NCI-H526 (cell line): ENCODE data around the gene ACAT2.
"Not testable (repeated sequence)": the region's sequence is repeated elsewhere in the genome, so short reads cannot be mapped to it uniquely, and the experiment has no call there.

Experiments
- DNase-seq, 2 experiments: peaks; one replicate each; lab custom pipeline; 2025; lab: John Stamatoyannopoulos, UW

Gene ACAT2

DNA sequence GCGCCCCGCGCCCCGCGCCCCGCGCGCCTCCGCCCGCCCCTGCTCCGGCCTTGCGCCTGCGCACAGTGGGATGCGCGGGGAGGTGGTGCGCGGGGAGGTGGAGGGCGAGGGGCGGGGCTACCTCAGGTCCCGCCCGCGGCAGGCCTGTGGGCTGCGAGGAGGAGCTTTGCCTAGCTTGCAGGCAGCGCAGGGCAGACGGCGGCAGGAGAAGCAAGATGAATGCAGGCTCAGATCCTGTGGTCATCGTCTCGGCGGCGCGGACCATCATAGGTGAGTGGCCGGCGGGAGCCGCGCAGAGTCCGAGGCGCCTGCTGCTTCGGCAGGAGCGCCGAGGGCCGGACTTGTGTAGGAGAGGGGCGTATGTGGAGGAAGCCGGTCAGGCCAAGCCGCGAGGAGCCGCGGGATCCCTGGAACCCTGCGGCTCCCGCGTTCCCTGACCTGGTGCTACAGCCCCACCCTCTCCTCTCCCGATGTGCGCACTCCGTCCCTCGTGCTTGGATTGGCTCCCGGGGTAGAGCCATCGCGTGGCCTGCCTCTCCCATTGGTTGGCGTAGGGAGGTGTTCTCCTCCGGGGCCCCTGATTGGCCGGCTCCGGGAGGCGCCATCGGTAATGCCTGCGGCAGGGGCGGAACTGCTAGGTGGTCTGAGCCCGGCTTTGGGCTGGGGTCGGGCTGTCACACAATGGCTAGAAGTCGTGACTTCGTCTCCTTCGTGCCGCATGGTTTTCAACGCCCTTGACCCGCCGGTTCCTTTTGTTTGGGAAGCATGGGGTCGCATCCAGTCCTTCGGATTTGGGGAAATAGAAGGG is at the start of gene ACAT2:
Gene ACAT2 (plus strand): TSS at position 173 of the 808 bp plus-strand sequence. CDS start 43 bp downstream, at position 216.
- DNase-seq = peak; percentile 93 to 97

DNA sequence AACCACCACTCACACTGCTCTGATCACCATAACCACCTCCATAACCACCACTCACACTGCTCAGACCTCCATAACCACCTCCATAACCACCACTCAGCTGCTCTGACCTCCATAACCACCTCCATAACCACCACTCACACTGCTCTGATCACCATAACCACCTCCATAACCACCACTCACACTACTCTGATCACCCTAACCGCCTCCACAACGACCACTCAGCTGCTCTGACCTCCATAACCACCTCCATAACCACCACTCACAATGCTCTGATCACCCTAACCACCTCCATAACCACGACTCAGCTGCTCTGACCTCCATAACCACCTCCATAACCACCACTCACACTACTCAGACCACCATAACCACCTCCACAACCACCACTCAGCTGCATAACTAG is 49.5 kb upstream of the ACAT2 start:
- not testable (repeated sequence) for DNase-seq

DNA sequence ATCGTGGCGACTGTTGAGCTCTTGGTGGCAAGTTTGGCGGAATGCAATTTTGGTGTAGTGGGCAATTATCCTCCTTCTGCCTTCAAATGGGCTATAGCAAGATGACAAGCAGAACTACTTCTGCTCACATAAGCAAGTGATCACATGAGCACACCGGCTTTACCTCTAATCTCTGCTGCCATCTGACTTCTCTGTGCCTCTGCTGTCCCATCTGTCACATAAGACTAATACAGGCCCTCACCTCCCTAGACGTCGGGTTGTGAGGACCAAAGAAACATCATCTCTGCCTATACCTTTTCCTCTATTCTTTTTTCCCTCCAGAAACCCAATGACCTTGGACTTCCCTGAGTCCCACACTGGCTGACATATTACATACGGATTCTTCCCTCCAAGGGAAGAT is 47.9 kb upstream of the ACAT2 start:
- no peak for DNase-seq

DNA sequence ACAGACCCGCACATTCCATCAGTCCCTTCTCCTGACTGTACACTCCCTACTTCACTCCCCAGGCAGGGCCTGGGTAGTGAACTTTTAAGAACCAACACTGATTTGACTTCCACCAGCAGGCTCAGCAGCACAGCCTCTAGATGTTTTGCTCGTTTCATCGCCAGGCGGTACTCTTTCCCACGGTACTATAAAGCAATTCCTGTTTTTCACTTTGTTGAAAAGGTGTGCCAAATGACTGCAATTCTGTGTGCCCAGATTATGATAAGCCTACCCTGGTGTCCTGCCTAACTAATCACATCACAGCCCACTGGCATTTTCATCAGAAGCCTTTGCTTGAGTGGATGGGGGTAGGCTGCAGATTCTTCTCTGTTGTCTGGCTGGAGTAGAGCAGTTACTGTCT is 47.4 kb upstream of the ACAT2 start:
- DNase-seq = no peak

DNA sequence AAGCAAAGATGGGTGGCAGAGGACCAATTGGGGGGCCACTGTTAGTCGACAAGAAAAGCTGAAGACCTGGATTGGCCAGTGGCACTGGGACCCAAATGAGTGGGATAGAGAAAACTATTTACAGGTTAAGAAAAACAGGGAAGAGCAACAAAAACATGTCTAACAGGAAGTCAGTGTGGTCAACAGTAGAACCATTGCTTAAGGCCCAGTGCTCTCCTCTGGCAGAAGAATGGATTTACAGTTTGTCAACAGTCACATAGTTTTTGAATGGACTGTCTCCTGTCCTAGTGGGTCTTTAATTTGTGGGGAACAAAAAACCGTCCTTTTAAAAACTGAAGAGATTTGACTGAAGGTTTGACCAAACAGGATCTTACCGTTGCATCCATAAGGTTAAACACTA is 46.7 kb upstream of the ACAT2 start:
- DNase-seq = no peak

DNA sequence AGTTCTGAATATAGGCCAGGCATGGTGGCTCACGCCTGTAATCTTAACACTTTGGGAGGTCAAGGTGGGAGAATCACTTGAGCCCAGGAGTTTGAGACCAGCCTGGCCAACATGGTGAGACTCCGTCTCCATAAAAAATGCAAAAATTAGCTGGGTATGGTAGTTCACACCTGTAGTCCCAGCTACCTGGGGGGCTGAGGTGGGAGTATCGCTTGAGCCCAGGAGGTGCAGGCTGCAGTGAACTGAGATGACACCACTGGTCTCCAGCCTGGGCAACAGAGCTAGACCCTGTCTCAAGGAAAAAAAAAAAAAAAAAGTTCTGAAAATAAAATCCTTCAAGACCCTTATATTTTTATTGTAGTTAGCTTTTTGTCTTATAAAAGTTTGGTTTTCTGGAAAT is 46.2 kb upstream of the ACAT2 start:
- no peak for DNase-seq

DNA sequence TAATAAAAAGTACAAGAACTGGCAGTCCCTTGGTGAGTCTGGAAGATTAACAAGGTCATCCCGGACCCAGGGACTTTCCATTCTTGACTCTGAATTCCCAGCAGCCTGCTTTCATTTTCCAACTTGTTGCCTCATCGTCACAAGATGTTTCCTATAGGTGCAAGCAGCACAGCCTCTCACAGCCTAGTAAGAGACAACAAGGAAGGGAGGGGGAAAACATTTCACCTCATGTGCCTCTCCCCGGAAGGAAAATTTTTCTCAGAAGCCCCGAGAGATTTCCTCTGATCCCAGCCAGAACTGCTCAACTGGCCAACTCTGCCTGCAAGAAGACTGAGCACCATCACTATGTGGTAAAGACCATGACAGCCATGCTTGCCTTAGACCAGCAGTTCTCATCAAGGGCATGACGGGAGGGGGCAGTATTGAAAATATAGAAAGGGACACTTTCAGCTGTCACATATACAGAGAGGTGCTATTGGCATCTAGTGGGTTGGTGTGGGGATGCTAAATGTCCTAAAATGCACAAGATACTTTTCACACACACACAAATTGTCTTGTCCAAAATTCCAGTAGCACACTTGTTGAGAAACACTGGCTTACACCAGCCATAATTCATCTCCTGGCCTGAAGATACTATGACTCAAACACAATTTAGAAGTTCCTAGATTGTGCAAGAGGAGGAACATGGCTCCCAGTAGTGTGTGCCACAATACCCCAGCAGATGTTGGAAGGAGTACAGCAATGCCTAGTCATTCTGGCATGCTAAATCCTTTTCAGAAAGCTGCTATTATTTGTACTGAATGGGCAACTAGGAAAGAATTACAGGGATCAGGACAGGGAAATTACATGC is 45.4 kb upstream of the ACAT2 start:
- DNase-seq = no peak

DNA sequence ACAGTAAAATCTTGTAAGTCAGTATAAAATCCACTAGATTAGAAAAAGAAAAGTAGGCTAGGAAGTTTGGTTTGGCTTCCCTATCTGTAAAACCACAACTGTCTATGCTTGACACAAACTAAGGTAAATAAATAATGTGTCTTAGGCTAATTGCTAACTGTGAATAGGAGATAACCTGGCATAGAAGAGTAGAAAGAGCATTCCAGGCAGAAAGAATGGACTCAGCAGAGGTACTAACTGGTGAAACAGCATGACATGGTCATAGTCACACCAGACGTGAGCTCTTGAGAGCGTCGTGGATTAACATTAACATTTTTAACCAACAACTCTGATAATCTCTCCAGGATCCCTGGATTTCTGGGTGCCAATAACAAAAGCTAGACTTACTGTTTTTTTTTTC is 43.2 kb upstream of the ACAT2 start:
- DNase-seq = no peak

DNA sequence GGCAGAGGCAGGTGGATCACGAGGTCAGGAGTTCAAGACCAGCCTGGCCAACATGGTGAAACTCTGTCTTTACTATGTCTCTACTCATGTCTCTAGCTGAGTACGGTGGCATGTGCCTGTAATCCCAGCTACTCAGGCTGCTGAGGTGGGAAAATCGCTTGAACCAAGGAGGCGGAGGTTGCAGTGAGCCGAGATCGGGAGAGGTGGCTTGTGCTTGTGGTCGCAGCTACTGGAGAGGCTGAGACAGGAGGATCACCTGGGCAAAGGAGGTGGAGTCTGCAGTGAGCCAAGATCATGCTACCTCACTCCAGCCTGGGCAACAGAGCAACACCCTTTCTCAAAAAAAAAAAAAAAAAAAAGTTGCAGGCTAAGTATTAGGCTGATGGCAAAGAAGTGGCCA is 42.6 kb upstream of the ACAT2 start:
- no peak for DNase-seq

DNA sequence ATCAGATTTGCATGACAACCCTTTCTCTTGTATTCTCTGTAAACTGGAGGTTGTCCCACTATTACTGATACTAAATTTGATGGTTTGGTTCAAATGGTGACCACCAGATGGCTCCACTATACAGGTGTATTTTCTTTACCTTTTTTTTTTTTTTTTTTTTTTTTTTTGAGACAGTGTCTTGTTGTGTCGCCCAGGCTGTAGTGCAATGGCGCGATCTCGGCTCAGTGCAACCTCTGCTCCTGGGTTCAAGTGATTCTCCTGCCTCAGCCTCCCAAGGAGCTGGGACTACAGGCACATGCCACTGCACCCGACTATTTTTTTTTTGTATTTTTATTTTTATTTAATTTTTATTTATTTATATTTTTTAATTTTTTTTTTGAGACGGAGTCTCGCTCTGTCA is 41.1 kb upstream of the ACAT2 start:
- DNase-seq = peak; percentile 54 to 73

DNA sequence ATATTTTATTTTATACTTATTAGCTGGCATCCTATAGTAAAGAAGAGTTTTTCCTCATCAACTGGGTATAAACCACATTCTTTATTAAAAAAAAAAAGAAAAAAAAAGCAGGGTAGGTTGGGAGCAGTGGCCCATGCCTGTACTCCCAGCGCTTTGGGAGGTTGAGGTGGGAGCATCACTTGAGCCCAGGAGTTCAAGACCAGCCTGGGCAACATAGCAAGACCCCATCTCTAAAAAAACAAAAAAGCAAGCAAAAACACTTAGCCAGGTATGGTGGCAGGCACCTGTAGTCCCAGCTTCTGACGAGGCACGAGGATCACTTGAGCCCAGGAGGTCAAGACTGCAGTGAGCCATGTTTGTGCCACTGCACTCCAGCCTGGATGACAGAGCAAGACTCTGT is 39.9 kb upstream of the ACAT2 start:
- DNase-seq = not testable (repeated sequence)

DNA sequence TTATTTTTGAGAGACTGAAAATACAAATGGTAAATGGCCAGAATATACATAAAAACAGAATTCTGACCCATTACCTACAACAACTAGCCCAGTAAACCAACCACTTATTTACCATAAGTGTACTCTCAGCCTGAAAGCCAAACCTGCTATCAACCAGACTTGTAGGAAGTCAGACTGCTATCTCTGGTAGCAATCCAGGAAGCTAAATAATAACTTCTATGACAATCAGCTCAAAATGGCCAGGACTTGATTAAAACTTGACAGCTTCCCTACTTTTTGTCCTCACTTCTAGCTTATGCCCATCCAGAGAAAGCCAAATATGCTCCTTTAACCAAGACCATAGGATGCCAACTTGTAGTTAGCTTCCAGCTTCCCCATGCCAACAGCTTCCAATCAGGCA is 39.2 kb upstream of the ACAT2 start:
- no peak for DNase-seq

DNA sequence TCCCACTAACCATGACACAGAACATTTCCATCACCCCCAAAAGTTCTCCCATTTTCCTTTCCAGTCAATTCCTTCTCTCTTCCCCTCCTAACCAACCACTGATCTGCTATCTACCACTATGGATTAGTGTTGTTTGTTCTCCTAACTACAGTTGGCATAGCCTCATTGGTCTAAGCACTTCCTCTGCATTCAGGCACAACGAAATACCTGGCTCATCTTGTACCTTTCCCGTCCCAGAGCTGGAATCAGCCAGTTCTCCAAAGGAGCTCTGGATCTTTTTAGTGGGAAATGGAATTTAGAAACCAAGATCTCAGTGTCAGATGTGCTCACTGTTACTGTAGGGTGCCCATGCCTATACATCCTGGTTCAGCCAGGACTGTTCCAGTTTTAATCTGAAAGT is 38.6 kb upstream of the ACAT2 start:
- DNase-seq = no peak

DNA sequence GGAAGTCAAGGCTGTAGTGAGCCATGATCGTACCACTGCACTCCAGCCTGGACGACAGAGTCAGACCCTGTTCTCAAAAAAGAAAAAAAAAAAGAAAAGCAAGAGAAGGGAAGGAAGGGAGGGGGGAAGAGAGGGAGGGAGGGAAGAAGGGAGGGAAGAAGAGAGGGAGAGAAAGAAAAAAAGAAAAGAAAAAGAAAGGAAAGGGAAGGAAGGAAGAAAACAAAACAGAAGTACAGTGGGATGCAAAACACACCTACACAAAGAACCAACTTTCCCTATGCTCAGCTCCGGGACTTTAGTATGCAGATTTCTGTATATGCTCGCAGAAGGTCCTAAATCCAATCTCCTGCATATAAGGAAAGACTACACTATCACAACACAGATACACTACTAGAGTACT is 37.1 kb upstream of the ACAT2 start:
- DNase-seq = no peak

DNA sequence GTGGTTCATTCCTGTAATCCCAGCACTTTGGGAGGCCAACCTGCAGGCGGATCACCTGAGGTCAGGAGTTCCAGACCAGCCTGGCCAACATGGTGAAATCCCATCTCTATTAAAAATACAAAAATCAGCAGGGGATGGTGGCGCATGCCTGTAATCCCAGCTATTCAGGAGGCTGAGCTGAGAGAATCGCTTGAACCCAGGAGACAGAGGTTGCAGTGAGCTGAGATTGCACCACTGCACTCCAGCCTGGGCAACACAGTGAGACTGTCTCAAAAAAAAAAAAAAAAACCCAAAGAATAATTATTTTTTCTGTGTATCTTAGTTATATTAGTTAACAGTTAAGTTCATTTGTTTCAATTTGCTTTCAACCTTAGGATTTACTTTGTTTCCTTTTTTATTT is 36.6 kb upstream of the ACAT2 start:
- not testable (repeated sequence) for DNase-seq

DNA sequence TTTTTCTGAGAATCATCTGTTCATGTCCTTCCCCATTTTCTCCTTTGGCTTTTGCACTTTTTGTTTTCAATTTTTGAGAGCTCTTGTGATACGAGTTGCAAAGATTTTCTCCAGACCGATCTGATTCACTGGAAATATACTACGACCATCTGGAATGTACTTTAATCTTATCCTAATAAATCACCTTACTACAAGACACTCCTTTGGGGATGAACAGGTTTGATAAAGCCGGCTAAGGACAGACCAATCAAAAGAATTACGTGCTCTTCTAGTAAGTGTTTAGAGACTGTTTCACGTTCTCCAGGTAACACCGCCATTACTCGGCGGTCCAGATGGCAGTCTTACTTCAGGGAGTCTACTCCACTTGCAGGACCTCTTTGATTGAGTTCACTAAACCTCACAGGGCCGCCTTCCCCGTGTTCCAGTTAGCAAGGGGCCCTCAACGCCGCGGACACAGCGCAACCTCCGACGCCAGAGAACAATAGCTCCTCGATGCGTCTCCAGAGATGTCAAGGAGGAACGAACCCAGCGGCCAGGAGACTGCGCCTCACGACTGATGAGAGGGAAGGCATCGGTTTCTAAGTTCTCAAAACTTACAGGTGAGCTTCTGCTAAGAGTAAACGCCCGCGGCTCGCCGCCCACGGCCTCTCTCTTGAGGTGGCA is 35.5 kb upstream of the ACAT2 start:
- peak in 1 of 2 experiments; percentile 80 for DNase-seq

DNA sequence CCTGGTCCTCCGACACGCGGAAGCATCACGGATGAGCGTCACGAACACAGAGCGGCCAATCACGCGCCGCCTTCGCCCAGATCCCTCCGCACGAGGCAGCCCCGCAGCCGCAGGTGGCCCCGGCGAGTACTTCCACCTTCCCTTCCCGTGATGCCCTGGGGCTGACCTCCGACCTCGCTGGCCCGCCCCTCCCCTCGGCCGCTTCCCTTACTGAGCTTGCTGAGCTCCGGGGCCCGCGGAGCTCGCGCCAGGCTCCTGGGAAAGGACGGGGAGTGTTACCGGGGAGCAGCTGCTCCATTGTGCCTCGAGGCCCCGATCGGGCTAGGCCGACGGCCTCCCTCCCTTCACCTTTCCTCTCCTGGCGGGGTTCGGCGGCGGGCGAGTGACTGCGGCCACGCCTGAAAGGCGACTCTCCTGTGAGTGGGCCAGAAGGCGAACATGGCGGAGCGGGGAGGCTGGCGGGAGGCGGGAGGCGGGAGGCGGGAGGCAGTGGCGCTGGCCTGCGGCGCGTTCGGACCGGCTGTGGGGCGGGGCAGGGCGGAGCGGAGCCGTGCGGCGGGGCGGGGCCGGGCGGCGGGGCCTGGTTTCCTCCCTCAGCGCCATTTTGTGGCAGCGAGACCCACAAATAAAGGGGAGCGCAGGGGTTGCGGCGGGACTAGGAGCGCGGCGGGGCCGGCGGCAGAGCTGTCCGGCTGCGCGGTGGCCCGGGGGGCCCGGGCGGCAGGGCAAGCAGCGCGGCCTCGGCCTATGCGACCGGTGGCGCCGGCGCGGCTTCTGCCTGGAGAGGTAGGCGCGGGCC is 34.7 kb upstream of the ACAT2 start, which contains the start of gene WTAP:
Gene WTAP (plus strand): TSS at position 589 of the 799 bp plus-strand sequence. CDS start 8,760 bp downstream, outside the sequence.
- DNase-seq = peak; percentile 92 to 97

DNA sequence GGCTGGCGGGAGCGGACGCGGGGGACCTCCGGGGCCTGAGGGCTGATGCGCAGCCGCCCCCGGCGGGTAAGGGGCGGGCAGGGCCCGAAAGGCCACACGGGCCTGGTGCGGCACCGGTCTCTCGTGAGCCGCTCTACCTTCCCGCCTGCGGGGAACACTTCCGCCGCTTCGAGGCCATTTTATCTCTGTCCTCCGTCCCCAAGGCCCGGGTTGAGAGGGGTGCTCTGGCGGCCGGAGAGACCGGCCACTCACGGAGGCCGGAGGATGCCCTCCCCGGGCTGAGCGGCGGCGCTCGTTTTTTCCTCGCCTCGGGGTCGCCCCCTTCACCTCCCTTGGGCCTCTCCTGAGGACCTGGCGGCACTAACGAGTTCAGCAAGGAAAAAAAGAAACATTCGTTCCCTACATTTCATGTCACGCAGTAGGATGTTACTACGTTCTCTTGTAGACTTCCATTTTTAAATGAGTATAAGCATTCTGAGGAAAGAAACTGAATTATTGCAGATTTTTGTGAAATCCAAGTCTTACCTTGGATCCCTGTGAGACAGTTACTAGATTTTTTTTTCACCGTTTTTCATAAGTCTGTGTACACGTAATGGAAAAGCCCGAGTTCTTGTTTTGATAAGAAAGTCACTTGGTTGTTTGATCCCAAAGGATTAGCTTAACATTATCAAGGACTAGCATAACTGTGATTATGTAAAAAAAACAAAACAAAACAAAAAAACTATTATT is 34.0 kb upstream of the ACAT2 start:
- peak in 1 of 2 experiments; percentile 7 for DNase-seq

DNA sequence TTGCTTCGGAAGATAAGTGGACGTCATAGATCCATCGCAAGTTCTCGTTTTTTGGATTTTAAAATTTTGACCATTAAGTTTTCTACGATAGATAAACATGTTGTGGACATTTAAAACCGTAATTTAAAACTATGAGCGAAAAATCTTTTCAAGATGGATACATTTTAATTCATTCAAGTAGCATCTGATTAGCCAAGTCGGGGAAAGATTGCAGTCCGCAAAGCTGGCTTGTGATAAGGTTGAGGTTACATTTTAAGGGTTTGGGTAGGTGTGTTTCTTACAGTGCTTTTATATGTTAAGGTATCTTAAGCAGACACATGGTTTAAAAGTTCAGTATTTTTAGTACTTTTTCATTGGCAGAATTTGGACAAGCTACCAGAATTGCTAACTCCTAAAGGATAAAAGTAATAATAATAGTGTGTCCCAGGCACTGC is 33.3 kb upstream of the ACAT2 start:
- DNase-seq = peak in 1 of 2 experiments; percentile 11

DNA sequence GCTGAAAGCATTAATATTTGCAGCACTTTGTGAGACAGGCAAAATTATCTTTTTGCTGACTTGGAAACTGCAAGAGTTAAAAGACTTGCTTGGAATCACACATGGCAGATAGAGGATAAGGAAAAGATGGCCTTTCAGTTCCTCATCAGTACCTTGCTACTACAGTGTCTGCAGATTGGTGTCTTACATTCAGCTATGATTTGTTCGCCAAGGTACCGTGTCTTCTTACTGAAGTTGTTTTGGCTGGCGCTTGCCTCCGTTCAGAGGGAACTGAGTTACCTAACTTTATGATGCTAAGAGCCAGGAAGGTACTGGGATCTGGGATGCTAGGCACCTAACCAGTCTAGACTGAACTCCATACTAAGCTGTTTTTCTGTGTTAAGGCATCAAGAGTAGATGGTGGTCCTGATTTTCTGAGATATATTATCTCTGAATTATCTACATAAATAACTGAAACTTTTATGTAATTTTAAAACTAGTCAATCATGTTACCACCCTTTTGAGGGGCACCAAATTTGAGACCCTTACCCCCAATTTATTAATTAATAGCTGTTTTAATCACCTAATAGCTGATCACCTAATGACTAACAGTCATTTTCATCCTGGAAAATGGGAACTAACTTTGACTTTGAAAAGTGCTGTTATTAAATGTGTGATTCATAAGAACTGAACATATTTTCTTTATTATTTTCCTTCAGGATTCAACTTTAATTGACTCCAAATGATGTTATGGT is 32.1 kb upstream of the ACAT2 start:
- no peak for DNase-seq
